ENCODE results near the gene TRMT10A. TPM values are rescaled to one million over a fixed set of nuclear protein-coding genes. Genes with fewer than 3 reads are reported as not detected.

TRMT10A gene, protein sequence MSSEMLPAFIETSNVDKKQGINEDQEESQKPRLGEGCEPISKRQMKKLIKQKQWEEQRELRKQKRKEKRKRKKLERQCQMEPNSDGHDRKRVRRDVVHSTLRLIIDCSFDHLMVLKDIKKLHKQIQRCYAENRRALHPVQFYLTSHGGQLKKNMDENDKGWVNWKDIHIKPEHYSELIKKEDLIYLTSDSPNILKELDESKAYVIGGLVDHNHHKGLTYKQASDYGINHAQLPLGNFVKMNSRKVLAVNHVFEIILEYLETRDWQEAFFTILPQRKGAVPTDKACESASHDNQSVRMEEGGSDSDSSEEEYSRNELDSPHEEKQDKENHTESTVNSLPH
- total RNA-seq, result 1 to 10 TPM; 3.0 to 3.1 TPM
- long read RNA-seq, donor 1, partial matches to known transcripts, result 0 of 1 reads
- long read RNA-seq, donor 1, other reads (novel, unspliced or antisense), result 0 of 1 reads
- long read RNA-seq, donor 2, partial matches to known transcripts, result 0 of 1 reads
- long read RNA-seq, donor 2, other reads (novel, unspliced or antisense), result 0 of 1 reads

- intact Hi-C loops (cut with DNase I), result no loop called here
- peak; percentile 99 for DNase-seq (ENCODE audit: low spot score)
These were observed at the start of gene TRMT10A for GRCh38 chr4:99563310-99564186. Gene TRMT10A (minus strand): TSS chr4:99564039. CDS start chr4:99559338, 4,701 bp downstream.

DNA sequence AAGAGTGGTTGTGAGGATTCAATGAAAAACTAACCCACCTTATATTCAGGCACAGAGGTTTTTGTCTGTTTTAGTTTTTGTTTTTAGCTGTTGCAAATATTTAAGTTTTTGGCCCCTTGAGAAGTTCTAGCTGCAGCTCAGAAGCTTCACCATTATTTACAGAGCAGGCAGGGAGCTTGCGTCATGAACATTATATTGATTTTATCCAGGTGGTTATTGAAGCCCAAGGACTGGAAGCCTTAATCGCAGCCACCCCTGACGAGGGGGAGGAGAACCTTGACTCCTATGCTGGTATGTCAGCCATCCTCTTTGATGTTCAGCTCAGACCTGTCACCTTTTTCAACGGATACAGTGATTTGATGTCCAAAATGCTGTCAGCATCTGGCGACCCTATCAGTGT, 48.9 kb upstream of the TRMT10A start:
- intact Hi-C loops (cut with DNase I), result no loop called here
- DNase-seq (ENCODE audit: low spot score), result no peak

DNA sequence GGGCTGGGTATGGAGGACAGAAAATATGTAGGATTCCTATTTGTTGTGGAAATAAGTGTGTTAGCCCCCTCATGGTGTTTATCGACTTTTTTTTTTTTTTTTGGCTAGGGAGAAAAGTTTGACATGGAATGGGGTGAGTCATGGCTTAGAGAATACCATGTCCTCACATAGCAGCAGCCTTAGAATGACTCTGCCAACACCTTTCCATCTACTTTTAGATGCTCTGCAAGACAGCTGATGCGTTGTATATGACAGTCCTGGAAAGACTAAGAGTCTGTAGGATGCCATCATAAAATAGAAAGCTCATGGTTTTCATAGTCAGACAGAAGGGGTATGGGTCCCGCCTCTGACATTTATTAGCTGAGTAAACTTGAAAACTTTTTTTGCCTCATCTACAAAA, 48.4 kb upstream of the TRMT10A start:
- DNase-seq (ENCODE audit: low spot score), result no peak
- intact Hi-C loops (cut with DNase I), result no loop called here

GRCh38 chr4:99610605-99611175, 46.9 kb upstream of the TRMT10A start:
- DNase-seq (ENCODE audit: low spot score), result peak; percentile 80
- intact Hi-C loops (cut with DNase I), result no loop called here

DNA sequence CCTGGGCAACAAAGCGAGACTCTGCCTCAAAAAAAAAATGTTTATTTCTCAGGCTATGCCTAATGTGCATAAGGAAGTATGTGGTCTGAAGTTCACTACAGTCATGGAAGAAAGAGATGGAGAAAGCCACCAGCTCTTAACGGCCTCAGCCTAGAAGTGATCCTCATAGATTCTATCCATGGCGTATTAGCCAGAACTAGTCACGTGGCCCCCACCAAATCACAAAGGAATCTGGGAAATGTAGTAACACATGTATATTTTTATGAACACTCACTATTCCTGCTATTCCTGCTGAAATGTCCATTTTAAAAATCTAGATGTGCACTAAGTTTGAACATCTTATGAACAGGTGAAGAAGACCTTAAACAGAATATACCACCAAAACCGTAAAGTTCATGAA, 44.6 kb upstream of the TRMT10A start:
- DNase-seq (ENCODE audit: low spot score), result no peak
- intact Hi-C loops (cut with DNase I), result no loop called here

GRCh38 chr4:99606716-99607115, 42.9 kb upstream of the TRMT10A start:
- intact Hi-C loops (cut with DNase I), result no loop called here
- no peak for DNase-seq (ENCODE audit: low spot score)

DNA sequence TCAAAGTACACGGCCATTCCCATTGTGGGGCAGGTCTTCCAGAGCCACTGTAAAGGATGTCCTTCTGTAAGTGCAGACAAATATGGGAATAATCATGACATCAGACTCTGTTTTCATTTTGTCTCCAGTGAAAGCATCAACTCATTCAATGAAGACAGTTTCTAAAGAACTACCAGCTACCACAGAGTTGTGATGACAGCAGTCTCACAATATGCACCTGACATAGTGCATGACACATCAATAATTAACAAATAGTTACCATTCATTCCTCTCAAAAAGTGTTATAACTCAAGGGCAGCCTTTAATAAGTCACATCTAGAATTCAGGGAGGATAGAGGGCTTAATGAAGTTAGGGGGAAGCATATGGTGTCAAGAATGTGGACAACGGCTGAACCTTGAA, 31.0 kb upstream of the TRMT10A start:
- intact Hi-C loops (cut with DNase I), result no loop called here
- DNase-seq (ENCODE audit: low spot score), result no peak

DNA sequence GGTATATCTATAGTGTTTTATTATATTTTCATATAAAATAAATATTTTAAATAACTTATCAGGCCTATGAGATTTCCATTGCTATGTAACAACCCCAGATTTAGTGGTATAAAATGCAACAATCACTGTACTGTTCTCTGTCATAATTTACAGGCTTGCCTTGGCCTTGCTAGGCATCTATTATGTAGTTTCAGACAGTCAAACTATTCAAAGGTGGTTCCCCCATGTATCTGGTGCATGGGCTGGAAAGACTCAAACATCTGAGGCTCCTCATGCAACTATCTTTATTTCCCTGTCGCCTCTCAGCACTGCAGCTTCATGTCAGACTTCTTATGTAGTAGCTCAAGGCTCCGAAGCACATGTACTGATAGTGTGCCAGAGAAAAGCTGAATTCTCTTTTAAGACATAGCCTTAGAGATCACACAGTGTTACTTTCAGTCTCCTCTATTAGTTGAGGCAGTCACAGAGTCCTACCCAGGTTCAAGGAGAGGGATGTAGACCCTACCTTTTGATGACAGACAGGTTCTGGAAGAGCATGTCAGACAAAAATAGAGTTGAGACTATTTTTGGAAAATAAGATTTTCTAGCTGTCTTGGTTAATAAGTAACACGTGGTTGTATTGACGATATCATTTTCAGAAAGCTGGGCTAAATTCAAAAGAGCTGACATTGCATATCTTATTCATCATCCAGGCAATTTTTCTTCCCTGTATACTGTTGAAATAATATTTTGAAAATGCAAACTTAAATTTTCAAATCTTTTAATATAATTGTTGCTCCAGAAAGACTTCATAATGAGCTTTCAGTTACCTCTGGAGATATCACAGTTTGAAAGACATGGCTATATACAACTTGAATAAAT, 30.2 kb upstream of the TRMT10A start:
- no peak for DNase-seq (ENCODE audit: low spot score)
- intact Hi-C loops (cut with DNase I), result no loop called here

DNA sequence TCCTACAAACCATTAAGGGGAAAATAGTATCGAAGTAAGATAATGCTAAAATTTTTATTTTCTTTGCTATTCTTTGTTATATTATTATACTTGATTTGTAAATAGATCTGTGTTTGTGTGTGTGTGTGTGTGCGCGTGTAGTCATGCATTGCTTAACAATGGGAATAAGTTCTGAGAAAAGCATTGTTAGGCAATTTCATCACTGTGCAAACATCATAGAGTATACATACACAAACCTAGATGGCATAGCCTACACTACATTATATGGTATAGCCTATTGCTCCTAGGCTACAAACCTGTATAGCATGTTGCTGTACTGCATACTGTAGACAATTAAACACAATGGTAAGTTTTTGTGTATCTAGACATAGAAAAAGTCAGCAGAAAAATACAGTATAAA, 27.9 kb upstream of the TRMT10A start:
- no peak for DNase-seq (ENCODE audit: low spot score)
- intact Hi-C loops (cut with DNase I), result no loop called here

GRCh38 chr4:99587803-99588202, 24.0 kb upstream of the TRMT10A start:
- intact Hi-C loops (cut with DNase I), result loop anchor here in 1 of 2 donors (2.0 kb wide), 1 partner anchor 75 kb away; no protein-coding TSS in a partner anchor
- DNase-seq (ENCODE audit: low spot score), result no peak

DNA sequence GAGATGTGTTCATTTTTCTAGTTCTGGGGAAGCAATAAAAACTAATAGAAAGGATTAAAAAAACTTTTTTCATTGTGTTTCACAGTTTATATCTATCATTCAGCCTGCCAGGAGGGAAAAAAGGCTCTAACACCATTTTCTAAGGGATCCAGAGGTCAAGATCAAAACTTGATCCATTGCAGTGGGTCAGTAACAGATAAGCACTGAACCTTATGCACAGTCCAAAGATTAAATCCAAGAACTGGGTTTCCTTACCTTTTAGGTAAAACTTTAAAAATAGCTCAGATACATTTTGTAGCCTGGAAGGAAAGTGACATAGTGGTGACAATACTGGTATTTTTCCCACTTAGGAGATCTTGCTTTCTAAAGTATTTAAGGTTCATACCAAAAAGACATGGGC, 23.5 kb upstream of the TRMT10A start:
- intact Hi-C loops (cut with DNase I), result loop anchor here in 1 of 2 donors (2.0 kb wide), 1 partner anchor 75 kb away; no protein-coding TSS in a partner anchor
- no peak for DNase-seq (ENCODE audit: low spot score)

GRCh38 chr4:99586797-99587196, 23.0 kb upstream of the TRMT10A start:
- intact Hi-C loops (cut with DNase I), result loop anchor here in 1 of 2 donors (2.0 kb wide), 1 partner anchor 76 kb away; no protein-coding TSS in a partner anchor

GRCh38 chr4:99586322-99586721, 22.5 kb upstream of the TRMT10A start:
- no peak for DNase-seq (ENCODE audit: low spot score)
- intact Hi-C loops (cut with DNase I), result loop anchor here in 1 of 2 donors (2.0 kb wide), 1 partner anchor 76 kb away; no protein-coding TSS in a partner anchor

More at GRCh38 chr4:99586797-99587196, 23.0 kb upstream of the TRMT10A start:
- no peak for DNase-seq (ENCODE audit: low spot score)

- DNase-seq (ENCODE audit: low spot score), result no peak
- intact Hi-C loops (cut with DNase I), result no loop called here
These were observed 21.7 kb upstream of the TRMT10A start for GRCh38 chr4:99585516-99585915.

DNA sequence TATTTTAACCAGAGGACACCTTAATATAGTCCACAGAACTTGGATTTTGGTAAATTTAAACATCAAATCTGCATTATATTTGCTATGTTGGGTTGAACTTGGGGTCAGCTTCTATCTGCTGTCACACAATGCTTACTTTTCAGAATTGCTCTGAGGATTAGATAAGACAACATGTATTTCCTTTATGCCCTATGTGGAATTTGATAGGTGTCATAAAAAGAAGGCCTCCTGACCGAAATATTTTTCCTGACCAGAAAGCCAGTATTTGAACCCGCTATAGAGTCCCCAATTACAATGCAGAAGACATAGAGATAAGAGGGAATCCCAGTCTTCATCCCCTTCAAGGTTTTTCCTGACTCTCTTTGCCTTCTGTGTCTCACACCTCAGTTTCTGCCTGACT, 14.9 kb upstream of the TRMT10A start:
- intact Hi-C loops (cut with DNase I), result no loop called here
- no peak for DNase-seq (ENCODE audit: low spot score)

DNA sequence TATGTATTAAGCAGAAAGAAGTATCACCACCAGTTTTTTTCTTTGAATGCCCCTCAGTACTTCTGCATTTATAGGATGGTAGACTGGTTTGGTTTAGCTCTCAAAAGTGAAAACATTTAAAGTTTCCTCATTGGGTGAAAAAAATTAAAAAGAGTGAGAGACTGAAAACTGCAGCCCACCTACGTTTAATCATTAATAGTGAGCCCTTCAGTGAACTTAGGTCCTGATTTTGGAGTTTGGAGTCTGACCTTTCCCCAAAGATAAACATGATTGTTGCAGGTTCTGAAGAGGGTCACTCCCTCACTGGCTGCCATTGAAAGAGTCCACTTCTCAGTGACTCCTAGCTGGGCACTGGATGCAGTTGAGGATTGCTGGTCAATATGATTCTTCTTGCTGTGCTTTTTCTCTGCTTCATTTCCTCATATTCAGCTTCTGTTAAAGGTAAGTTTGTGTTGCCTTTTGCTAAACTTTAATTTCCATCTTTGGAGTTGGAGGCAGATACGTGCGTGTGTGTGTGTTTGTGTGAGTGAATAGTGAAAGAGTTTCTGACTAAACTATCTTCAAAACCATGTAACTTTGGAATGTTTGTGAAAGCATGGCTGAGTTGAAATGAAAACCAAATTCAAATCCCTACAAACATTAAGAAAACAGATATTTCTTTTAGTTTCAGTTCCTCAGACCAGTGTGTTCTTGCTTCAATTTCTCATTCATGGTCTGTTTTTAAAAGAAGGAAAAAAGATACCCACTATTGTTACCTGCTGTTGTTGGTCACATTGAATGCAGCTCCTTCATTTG, 10.9 kb upstream of the TRMT10A start, which contains the start of gene MTTP:
MTTP (plus strand) TSS at position 295 of the 795 bp plus-strand sequence; CDS start at position 381, 86 bp downstream.
- no peak for DNase-seq (ENCODE audit: low spot score)
- intact Hi-C loops (cut with DNase I), result no loop called here

DNA sequence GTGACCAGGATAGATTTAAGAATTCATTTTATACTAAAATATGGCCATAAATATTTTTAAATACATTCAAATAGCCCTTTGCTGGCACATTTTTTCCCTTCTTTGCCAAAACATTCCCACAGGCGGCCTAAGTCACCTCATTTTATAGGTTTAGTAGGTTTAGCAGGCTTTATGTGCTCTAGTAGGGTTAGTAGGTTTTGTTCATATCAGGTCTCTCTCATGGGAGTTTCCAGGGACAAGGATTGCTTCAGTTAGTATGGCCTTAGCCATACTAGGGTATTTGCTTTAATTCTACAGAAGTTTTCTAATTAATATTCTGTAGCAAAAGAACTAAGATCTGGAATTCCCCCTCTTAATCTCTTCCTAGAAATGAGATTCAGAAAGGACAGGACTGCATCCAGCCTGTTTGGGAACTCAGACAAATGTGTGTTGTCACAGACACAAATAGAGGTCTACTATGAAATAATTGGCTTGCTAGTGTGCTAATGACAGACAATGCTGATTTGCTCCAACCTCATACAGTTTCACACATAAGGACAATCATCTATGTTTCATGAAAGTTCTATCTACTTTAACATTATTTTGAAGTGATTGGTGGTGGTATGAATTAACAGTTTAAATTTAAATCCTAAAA, 10.0 kb upstream of the TRMT10A start:
- intact Hi-C loops (cut with DNase I), result no loop called here
- DNase-seq (ENCODE audit: low spot score), result no peak

Measured in posterior vena cava (tissue), 2 donors.